ENCODE measurements around the gene C9orf50. TPM values are rescaled to one million over a fixed set of nuclear protein-coding genes. Genes with fewer than 3 reads are reported as not detected.
"Not testable (repeated sequence)": the region's sequence is repeated elsewhere in the genome, so short reads cannot be mapped to it uniquely, and the experiment has no call there.

Gene C9orf50
- total RNA-seq, 2 donors from 2014 or later: not detected

- intact Hi-C loops (cut with DNase I): loop anchor here in 1 of 2 donors (10.0 kb wide), 1 partner anchor 268 kb away; no protein-coding TSS in a partner anchor
- no peak for DNase-seq (ENCODE audit: low spot score)
These were observed 18.1 kb downstream of the C9orf50 start for GRCh38 chr9:129602598-129603415.

- intact Hi-C loops (cut with DNase I): loop anchor here in 1 of 2 donors (10.0 kb wide), 1 partner anchor 266 kb away; no protein-coding TSS in a partner anchor
These were observed 19.7 kb downstream of the C9orf50 start for GRCh38 chr9:129601082-129601674.

GRCh38 chr9:129598089-129598596 is 22.8 kb downstream of the C9orf50 start:
- intact Hi-C loops (cut with DNase I): no loop called here
- no peak for DNase-seq (ENCODE audit: low spot score)

More at GRCh38 chr9:129601082-129601674, 19.7 kb downstream of the C9orf50 start:
- DNase-seq (ENCODE audit: low spot score): no peak

GRCh38 chr9:129597355-129598088 is 23.4 kb downstream of the C9orf50 start:
- intact Hi-C loops (cut with DNase I): no loop called here
- no peak for DNase-seq (ENCODE audit: low spot score)

GRCh38 chr9:129596541-129597331 is 24.2 kb downstream of the C9orf50 start:
- DNase-seq (ENCODE audit: low spot score): peak; percentile 89
- intact Hi-C loops (cut with DNase I): no loop called here

GRCh38 chr9:129595903-129596540 is 24.9 kb downstream of the C9orf50 start:
- intact Hi-C loops (cut with DNase I): no loop called here
- DNase-seq (ENCODE audit: low spot score): no peak

- intact Hi-C loops (cut with DNase I): no loop called here
- no peak for DNase-seq (ENCODE audit: low spot score)
These were observed 25.6 kb downstream of the C9orf50 start for GRCh38 chr9:129595311-129595741.

- intact Hi-C loops (cut with DNase I): no loop called here
- DNase-seq (ENCODE audit: low spot score): no peak
These were observed 26.3 kb downstream of the C9orf50 start for GRCh38 chr9:129594632-129595031.

- intact Hi-C loops (cut with DNase I); DNase-seq (ENCODE audit: low spot score): not testable (repeated sequence)
These were observed 28.1 kb downstream of the C9orf50 start for GRCh38 chr9:129592790-129593189.

- DNase-seq (ENCODE audit: low spot score): no peak
- intact Hi-C loops (cut with DNase I): no loop called here
These were observed 29.0 kb downstream of the C9orf50 start for GRCh38 chr9:129591916-129592315.

GRCh38 chr9:129590466-129590865 is 30.4 kb downstream of the C9orf50 start:
- no peak for DNase-seq (ENCODE audit: low spot score)
- intact Hi-C loops (cut with DNase I): no loop called here

- intact Hi-C loops (cut with DNase I): no loop called here
- no peak for DNase-seq (ENCODE audit: low spot score)
These were observed 33.2 kb downstream of the C9orf50 start for GRCh38 chr9:129587487-129588262.

GRCh38 chr9:129586685-129587084 is 34.2 kb downstream of the C9orf50 start:
- no peak for DNase-seq (ENCODE audit: low spot score)
- intact Hi-C loops (cut with DNase I): no loop called here

- intact Hi-C loops (cut with DNase I): no loop called here
- no peak for DNase-seq (ENCODE audit: low spot score)
These were observed 34.7 kb downstream of the C9orf50 start for GRCh38 chr9:129586245-129586644.

- DNase-seq (ENCODE audit: low spot score): no peak
- intact Hi-C loops (cut with DNase I): no loop called here
These were observed 35.5 kb downstream of the C9orf50 start for GRCh38 chr9:129585352-129585751.

- intact Hi-C loops (cut with DNase I): no loop called here
- DNase-seq (ENCODE audit: low spot score): no peak
These were observed 36.8 kb downstream of the C9orf50 start for GRCh38 chr9:129584136-129584535.

- no peak for DNase-seq (ENCODE audit: low spot score)
- intact Hi-C loops (cut with DNase I): no loop called here
These were observed 37.4 kb downstream of the C9orf50 start for GRCh38 chr9:129583308-129584038.

All from posterior vena cava (tissue), 2 donors.